Calu3 (cell line): Measurements from ENCODE around the gene MVK. TPM values are rescaled to one million over a fixed set of nuclear protein-coding genes. Genes with fewer than 3 reads are reported as not detected.
"Not testable (repeated sequence)": the region's sequence is repeated elsewhere in the genome, so short reads cannot be mapped to it uniquely, and the experiment has no call there.

Source experiments
- BruUV-seq: library from RNA; stranded (reverse); fragments of 400-500 nt; replicated peaks from 2 replicates; lab custom pipeline; 2021; lab: Mats Ljungman, UMichigan
- CTCF ChIA-PET: fragments of 300-600 bp; sonication (Branson Sonifier 250); formaldehyde crosslinking; loops from one replicate; lab custom pipeline; 2022; ENCODE audit warnings: antibody characterized with exemption; lab: Charles Lee
- DNase-seq: peaks from one replicate; pipeline ENCODE4 v3.0.0; 2022
- H3K27ac Mint-ChIP-seq: one replicate; pipeline ENCODE4 v1.8.0; 2022; ENCODE audit warnings: mixed read lengths; ENCODE audit not compliant: unreplicated experiment
- H3K27me3 Mint-ChIP-seq: one replicate; pipeline ENCODE4 v1.8.0; 2022; ENCODE audit warnings: mixed read lengths; ENCODE audit not compliant: unreplicated experiment
- H3K36me3 Mint-ChIP-seq: one replicate; pipeline ENCODE4 v1.8.0; 2022; ENCODE audit warnings: mild to moderate bottlenecking, moderate library complexity, mixed read lengths; ENCODE audit not compliant: insufficient read depth, unreplicated experiment
- H3K4me1 Mint-ChIP-seq: one replicate; pipeline ENCODE4 v1.8.0; 2022; ENCODE audit warnings: mild to moderate bottlenecking, low read depth, mixed read lengths; ENCODE audit not compliant: unreplicated experiment
- H3K4me3 Mint-ChIP-seq: one replicate; pipeline ENCODE4 v1.8.0; 2022; ENCODE audit warnings: mild to moderate bottlenecking, low read depth, moderate library complexity, mixed read lengths; ENCODE audit not compliant: unreplicated experiment
- H3K9me3 Mint-ChIP-seq: one replicate; pipeline ENCODE4 v1.8.0; 2022; ENCODE audit warnings: low read depth, mixed read lengths; ENCODE audit not compliant: unreplicated experiment
- intact Hi-C: fragments of 100-400 bp; cut with micrococcal nuclease; formaldehyde crosslinking; loops from one replicate; pipeline ENCODE4 v1.10.0; 2022; ENCODE audit not compliant: unreplicated experiment
- total RNA-seq: library from RNA; stranded (reverse); gene quantifications from 2 replicates; pipeline ENCODE4 v1.2.3, GENCODE V29; 2022
- TF ChIP-seq, protein P1 (sequence below): fragments of 200-600 bp; IDR thresholded peaks from one replicate; pipeline ENCODE4 v1.8.0; 2022; ENCODE audit warnings: antibody characterized with exemption; ENCODE audit not compliant: unreplicated experiment

Gene MVK
- total RNA-seq, 1 experiment from 2014 or later, result 41.6 TPM

GRCh38 chr12:109601557-109601956 is 28.0 kb downstream of the MVK start:
- H3K4me3 Mint-ChIP-seq, result no peak overlapping the region
- H3K27ac Mint-ChIP-seq, result no peak overlapping the region
- no peaks in the 10 kb centered on the region for H3K4me1 Mint-ChIP-seq
- no TSS peak for BruUV-seq
- peaks cover 20% of the 10 kb centered on the region for H3K27me3 Mint-ChIP-seq
- TF ChIP-seq, protein P1, sequence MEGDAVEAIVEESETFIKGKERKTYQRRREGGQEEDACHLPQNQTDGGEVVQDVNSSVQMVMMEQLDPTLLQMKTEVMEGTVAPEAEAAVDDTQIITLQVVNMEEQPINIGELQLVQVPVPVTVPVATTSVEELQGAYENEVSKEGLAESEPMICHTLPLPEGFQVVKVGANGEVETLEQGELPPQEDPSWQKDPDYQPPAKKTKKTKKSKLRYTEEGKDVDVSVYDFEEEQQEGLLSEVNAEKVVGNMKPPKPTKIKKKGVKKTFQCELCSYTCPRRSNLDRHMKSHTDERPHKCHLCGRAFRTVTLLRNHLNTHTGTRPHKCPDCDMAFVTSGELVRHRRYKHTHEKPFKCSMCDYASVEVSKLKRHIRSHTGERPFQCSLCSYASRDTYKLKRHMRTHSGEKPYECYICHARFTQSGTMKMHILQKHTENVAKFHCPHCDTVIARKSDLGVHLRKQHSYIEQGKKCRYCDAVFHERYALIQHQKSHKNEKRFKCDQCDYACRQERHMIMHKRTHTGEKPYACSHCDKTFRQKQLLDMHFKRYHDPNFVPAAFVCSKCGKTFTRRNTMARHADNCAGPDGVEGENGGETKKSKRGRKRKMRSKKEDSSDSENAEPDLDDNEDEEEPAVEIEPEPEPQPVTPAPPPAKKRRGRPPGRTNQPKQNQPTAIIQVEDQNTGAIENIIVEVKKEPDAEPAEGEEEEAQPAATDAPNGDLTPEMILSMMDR, result no peak
- peaks cover 14% of the 10 kb centered on the region for H3K36me3 Mint-ChIP-seq
- no peak for DNase-seq
- CTCF ChIA-PET, result no interaction called here
- intact Hi-C loops, result no loop called here
- H3K9me3 Mint-ChIP-seq, result no peaks in the 10 kb centered on the region

DNA sequence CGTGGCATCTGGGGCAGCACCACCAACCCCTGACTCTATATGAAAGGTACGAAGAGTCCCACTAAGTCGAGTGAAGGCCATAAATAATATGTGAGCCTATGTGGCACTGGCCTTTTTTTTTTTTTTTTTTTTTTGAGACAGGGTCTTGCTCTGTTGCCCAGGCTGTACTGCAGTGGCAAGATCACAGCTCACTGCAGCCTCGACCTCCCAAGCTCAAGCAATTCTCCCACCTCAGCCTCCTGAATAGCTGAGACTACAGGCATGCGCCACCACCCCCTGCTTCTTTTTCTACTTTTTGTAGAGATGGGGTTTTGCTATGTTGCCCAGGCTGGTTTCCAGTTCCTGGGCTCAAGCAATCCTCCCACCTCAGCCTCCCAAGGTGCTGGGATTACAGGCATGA is 28.5 kb downstream of the MVK start:
- intact Hi-C loops, H3K9me3 Mint-ChIP-seq, BruUV-seq, DNase-seq, H3K4me1 Mint-ChIP-seq, H3K4me3 Mint-ChIP-seq, H3K27ac Mint-ChIP-seq: not testable (repeated sequence)
- CTCF ChIA-PET, result interaction anchor here (0.6 to 0.8 kb wide), 2 partner anchors 9 to 107 kb away, joined by 3 to 4 read pairs; no protein-coding TSS in a partner anchor
- H3K36me3 Mint-ChIP-seq, result peaks cover 14% of the 10 kb centered on the region
- peaks cover 26% of the 10 kb centered on the region for H3K27me3 Mint-ChIP-seq

GRCh38 chr12:109604132-109604585 is 30.6 kb downstream of the MVK start:
- no TSS peak for BruUV-seq

DNA sequence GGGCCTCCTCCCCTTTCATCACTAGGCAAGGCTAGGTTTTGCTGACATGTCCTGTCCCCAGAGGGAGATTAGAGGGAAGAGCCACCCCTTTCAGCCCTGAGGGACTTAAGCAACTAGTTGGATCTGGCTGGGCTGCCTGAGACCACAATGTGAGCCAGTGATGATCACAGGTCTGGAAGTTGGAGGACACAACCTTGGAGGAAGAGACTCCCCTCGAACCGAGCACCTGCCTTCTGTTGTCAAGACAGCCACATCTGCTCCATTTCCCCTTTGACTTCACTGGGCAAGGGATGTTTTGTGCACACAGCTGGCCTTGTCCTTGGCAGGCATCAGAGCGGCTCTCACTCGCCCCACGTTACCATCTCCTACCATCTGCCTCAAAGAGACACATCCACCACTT is 31.4 kb downstream of the MVK start:
- no peak overlapping the region for H3K27ac Mint-ChIP-seq
- H3K27me3 Mint-ChIP-seq, result peaks cover 55% of the 10 kb centered on the region
- no peaks in the 10 kb centered on the region for H3K9me3 Mint-ChIP-seq
- no peaks in the 10 kb centered on the region for H3K36me3 Mint-ChIP-seq
- intact Hi-C loops, result no loop called here
- CTCF ChIA-PET, result interaction anchor here (0.6 kb wide), 1 partner anchor 651 kb away, joined by 3 read pairs; no protein-coding TSS in a partner anchor
- no peaks in the 10 kb centered on the region for H3K4me1 Mint-ChIP-seq
- H3K4me3 Mint-ChIP-seq, result no peak overlapping the region
- DNase-seq, result no peak
- TF ChIP-seq, protein P1, result no peak
- BruUV-seq, result no TSS peak

More at GRCh38 chr12:109604132-109604585, 30.6 kb downstream of the MVK start:
- H3K27ac Mint-ChIP-seq, result no peak overlapping the region
- H3K4me3 Mint-ChIP-seq, result no peak overlapping the region
- H3K27me3 Mint-ChIP-seq, result peaks cover 46% of the 10 kb centered on the region
- intact Hi-C loops, result no loop called here
- no peaks in the 10 kb centered on the region for H3K36me3 Mint-ChIP-seq
- no peaks in the 10 kb centered on the region for H3K9me3 Mint-ChIP-seq
- H3K4me1 Mint-ChIP-seq, result no peaks in the 10 kb centered on the region
- TF ChIP-seq, protein P1, result no peak
- CTCF ChIA-PET, result interaction anchor here (0.6 kb wide), 1 partner anchor 650 kb away, joined by 3 read pairs; no protein-coding TSS in a partner anchor
- DNase-seq, result no peak

DNA sequence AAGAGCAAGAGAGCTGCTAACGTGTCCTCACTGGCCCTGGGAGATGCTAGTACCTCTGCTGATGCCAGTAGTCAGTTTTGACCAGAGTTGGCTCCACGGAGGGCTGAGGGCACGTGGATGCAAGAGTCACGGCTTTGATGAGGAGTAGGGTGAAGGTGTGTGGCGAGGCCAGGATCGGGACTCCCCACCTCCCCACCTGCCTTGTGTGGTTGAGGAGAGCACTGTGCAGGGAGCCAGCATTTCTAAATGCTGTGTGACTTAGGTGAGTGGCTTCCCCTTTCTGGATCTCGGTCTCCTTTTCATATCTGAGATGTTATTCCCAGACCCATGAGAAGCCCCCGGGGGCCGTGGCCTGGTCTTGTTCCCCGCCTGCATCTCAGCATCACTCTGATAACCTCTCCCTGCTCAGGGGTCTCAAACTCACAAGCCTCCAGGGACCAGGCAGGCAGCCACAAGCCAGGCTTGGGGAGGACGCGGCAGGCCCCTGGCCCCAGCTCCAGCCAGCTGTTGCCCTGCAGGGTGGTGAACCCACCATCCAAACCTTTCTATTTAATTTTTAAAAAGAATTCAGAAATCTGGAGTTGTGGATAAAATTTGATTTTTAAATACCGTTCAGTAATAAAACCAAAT is 32.1 kb downstream of the MVK start:
- H3K9me3 Mint-ChIP-seq, result no peaks in the 10 kb centered on the region
- CTCF ChIA-PET, result no interaction called here
- H3K27ac Mint-ChIP-seq, result no peak overlapping the region

More for the DNA sequence above, 32.1 kb downstream of the MVK start:
- H3K4me3 Mint-ChIP-seq, result no peak overlapping the region
- intact Hi-C loops, result no loop called here
- no peaks in the 10 kb centered on the region for H3K36me3 Mint-ChIP-seq
- H3K4me1 Mint-ChIP-seq, result no peaks in the 10 kb centered on the region
- TF ChIP-seq, protein P1, result no peak
- BruUV-seq, result no TSS peak
- no peak for DNase-seq
- H3K27me3 Mint-ChIP-seq, result peaks cover 61% of the 10 kb centered on the region
